T1000 (cell line): Measurements from ENCODE around the gene BCCIP.
A peak's percentile ranks its signal among the peaks of the same experiment; 100 is the strongest.

ENCODE experiments used
- DNase-seq: peaks from one replicate; lab custom pipeline; 2025; ENCODE audit warnings: mixed read lengths; lab: John Stamatoyannopoulos, UW

BCCIP gene

DNA sequence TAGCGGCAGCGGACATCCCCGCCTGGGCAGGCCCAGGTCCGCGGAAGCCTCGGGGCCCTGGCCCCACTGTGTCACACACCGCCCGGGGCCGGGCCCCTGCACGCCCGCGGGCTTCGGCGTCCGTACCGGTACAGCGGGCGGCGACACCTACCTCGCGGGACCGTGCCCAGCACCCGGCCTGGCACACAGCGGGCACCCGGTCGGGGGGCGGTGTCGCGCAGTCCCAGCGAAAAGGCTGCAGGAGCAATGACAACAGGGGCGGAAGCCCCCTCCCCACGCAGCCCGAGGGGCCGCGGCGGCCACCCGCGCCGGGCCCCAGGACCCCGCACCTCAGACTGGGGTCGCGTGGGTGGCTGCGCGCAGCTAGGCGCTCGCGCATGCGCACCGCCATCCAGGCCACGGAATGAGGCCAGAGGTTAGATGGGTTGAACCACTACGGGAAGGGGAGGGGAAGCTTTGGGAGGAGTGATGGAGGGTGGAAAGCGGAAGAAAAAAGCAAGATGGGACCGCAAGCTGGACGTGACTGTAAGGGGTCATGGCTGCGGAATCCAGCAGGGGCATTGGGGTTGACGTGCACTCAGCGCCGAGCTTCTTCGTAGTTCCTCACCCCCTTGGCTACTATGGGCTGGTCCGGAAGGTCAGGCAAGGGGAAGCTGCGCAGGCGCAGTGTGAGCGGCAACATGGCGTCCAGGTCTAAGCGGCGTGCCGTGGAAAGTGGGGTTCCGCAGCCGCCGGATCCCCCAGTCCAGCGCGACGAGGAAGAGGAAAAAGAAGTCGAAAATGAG is at the start of gene BCCIP, which contains the start of gene UROS:
BCCIP (plus strand) TSS at position 669 of the 785 bp plus-strand sequence; CDS start at position 681, 12 bp downstream.
UROS (minus strand) TSS at position 381 of the 785 bp plus-strand sequence. CDS start 6,759 bp downstream, outside the sequence.
- peak; percentile 94 for DNase-seq

DNA sequence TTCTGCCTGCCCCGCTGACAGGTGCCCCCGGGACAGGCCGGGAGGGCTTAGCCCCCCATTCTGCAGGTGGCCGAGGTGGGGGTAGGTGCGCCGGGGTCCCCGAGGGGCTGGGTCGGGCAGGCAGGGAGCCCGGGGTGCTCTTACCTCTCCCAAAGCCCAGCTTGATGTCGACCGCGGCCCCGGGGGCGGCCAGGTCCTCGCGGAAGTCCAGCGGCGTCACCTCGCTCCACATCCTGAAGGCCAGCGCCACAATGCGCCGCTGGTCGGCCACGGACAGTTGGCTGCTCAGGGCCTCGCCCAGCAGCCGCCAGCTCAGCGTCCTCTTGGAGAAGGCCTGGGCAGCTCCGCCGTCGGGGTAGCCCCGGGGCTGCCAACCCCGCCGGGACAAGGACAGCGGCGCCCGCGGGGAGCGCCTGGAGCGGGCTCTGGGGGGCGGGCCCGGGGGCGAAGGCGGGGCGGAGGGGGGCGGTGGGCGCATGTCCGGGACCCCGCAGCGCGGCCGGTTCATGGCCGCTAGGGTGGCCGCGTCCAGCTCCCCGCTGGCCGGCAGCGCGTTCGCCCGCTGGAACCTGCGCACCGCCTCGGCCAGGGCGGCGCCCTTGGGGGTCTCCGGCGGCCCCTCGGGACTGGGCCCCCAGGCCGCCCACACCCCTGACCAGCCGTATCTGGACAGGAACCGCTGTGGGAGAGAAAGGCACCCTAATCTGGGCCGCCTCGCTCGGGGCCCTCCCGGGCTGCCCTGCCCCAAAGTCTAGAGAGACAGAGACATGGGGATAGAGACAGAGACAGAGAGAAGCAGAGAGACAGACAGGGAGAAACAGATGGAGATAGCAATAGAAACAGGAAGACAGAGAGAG is 49.4 kb upstream of the BCCIP start:
- no peak for DNase-seq

DNA sequence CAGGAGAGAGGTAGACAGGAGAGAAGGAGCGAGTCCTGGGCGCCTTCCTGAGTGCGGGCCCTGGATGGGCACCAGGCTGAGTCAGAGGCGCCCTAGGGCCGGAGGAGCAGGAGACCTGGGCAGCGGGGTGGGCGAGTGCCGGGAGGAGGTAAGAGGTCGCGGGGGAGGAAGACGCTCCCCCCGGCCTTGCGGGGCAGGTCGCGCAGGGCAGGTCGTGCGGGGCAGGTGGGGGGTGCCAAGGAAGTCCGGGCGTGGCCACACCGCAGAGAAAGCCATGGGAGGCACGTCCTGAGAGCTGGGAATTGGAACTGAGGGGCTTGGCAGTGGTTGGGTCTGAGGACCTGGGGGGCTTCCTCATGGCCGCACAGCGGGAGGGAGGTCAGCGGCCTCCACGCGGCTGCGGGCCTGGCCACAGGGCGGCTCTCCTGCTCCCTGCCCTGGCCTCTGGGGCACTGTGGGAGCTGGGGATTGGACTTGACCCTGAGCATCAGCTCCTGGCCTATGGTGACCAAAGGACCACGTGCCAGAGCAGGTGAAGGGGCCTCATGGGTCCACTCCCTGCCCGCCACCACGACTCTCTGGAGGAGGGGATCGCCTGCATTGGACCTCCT is 48.7 kb upstream of the BCCIP start:
- DNase-seq, result no peak

DNA sequence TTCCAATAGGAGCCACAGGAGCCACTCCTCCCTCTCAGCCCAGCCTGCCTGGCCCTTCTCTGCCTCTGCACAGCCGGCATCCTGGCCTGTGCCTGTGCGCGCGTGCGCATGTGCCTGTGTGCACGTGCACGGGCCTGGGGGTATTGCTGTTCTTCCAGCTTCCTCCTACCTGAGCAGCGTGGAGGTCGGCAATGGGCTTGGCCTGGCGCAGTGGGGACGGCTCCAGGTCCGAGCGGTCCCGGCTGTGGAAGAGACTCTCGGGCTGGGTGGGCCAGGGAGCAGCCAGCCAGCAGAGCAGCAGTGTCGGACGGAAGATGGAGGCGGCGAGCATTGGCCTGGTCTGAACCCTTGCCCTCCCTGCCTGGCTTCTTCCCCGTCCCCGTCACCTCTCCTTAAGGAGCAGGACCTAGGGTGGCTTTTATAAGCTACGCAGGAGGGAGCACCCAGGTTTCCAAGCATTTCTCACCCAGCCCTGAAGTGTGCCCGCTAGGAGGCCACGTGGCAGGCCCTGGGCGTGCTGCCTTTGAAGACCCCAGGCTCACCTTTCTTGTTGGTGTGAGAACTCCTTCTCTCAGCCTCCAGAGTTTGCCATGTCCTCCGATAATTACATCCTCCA is 47.7 kb upstream of the BCCIP start, which contains the start of gene MMP21:
MMP21 (minus strand) TSS at position 331 of the 616 bp plus-strand sequence; CDS start at position 331, 0 bp downstream.
- no peak for DNase-seq

GRCh38 chr10:125777806-125778205 is 45.5 kb upstream of the BCCIP start:
- no peak for DNase-seq

- DNase-seq, result no peak
Observed at GRCh38 chr10:125778556-125778955, 44.8 kb upstream of the BCCIP start.

- DNase-seq, result no peak
Observed at GRCh38 chr10:125779403-125780327, 43.7 kb upstream of the BCCIP start.

DNA sequence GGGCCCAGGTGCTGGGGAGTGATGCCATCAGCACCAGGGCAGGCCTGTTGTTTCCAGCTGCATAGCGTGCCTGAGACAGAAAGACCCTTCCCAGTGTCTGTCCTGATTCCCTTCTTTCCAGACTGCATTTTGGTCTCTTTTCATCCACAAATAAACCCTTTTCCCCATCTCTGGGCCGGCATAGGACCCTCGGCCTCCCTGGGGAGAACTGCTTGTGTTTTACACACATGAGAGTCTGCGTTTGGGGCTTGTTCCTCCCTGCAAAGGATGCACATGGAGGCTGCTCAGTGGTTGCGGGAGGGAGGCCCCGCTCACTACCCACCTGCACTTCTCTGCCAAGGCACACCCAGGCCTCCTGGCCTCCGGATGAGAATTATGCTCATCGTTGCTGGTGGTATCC is 42.0 kb upstream of the BCCIP start:
- DNase-seq, result no peak

- no peak for DNase-seq
Observed at GRCh38 chr10:125782054-125782453, 41.3 kb upstream of the BCCIP start.

- no peak for DNase-seq
Observed at GRCh38 chr10:125782616-125783015, 40.7 kb upstream of the BCCIP start.

GRCh38 chr10:125783408-125783807 is 39.9 kb upstream of the BCCIP start:
- DNase-seq, result no peak

- DNase-seq, result no peak
Observed at GRCh38 chr10:125783957-125784356, 39.4 kb upstream of the BCCIP start.

GRCh38 chr10:125785791-125786190 is 37.6 kb upstream of the BCCIP start:
- DNase-seq, result no peak

DNA sequence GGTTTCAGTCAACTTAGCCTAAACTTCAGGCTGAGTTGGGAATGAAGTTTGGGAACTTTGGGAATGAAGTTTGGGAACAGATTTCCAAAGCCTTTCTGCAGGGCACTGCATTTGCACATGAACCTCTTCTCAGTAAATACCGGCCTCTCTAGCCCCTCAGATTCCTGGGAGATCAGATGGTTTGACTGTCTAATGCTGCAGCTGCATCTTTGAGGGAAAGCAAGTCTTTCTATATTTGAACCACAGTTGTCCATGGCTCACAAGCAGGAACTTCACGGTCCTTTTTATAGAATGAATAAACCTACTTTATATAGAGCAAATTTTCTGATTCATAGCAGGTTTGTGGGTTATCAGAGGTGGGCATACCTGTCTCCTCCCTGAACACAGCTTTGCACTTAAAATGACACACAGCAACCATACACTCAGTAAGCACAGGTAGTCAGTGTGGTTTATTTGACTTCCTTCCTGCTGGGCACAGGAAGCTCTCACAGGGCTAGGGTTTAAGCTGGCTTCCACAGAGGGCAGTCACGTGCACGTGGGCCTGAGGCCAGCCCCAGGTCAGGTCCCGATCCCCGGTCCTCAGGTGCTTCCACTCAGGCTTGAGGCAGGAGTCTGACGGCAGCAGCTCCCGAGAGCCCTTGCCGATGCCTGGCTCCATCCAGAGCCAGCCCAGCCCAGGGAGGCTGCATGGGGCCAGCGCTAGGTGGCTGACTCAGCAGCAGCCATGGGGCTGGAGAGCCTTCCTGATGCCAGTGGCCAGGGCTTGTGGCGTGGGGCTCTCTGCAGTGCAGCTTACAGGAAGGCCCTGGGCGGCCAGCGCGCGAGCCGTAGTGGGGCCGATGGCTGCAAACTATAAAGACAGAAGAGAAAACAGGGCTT is 35.0 kb upstream of the BCCIP start:
- DNase-seq, result no peak

- DNase-seq, result no peak
Observed at GRCh38 chr10:125792342-125793300, 30.7 kb upstream of the BCCIP start.

- DNase-seq, result no peak
Observed at GRCh38 chr10:125795128-125795527, 28.2 kb upstream of the BCCIP start.

GRCh38 chr10:125795637-125796190 is 27.6 kb upstream of the BCCIP start:
- DNase-seq, result no peak

- DNase-seq, result no peak
Observed at GRCh38 chr10:125797424-125797823, 25.9 kb upstream of the BCCIP start.
